ENCODE measurements around the gene STUB1. TPM values are rescaled to one million over a fixed set of nuclear protein-coding genes. Genes with fewer than 3 reads are reported as not detected.

The STUB1 gene
- total RNA-seq, 4 donors from 2014 or later = 51.9 to 190 (median 134) TPM

DNA sequence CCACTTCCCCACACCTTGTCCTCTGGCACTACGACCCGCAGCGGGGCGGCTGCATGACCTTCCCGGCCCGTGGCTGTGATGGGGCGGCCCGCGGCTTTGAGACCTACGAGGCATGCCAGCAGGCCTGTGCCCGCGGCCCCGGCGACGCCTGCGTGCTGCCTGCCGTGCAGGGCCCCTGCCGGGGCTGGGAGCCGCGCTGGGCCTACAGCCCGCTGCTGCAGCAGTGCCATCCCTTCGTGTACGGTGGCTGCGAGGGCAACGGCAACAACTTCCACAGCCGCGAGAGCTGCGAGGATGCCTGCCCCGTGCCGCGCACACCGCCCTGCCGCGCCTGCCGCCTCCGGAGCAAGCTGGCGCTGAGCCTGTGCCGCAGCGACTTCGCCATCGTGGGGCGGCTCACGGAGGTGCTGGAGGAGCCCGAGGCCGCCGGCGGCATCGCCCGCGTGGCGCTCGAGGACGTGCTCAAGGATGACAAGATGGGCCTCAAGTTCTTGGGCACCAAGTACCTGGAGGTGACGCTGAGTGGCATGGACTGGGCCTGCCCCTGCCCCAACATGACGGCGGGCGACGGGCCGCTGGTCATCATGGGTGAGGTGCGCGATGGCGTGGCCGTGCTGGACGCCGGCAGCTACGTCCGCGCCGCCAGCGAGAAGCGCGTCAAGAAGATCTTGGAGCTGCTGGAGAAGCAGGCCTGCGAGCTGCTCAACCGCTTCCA, 46.7 kb upstream of the STUB1 start:
- intact Hi-C loops (cut with DNase I; ENCODE audit: low total_unique reads) = no loop called here
- in situ Hi-C loops (cut with MboI; ENCODE audit: low pct_ligation_motif_present in 1 of 4, low pct_unique_long_range_greater_than_20kb in 1 of 4, low sequenced_read_pairs in 3 of 4) = no loop called here
- WGBS, 2 donors (ENCODE audit: low coverage in 1 of 2) = 98 to 100% methylated on average over 2 to 64 of the region's 74 CpGs
- no peak for TF ChIP-seq POLR2A (IDR thresholded peaks at IDR 0.05)
- TF ChIP-seq POLR2AphosphoS5 (IDR thresholded peaks at IDR 0.05) = no peak
- TF ChIP-seq, protein P1, sequence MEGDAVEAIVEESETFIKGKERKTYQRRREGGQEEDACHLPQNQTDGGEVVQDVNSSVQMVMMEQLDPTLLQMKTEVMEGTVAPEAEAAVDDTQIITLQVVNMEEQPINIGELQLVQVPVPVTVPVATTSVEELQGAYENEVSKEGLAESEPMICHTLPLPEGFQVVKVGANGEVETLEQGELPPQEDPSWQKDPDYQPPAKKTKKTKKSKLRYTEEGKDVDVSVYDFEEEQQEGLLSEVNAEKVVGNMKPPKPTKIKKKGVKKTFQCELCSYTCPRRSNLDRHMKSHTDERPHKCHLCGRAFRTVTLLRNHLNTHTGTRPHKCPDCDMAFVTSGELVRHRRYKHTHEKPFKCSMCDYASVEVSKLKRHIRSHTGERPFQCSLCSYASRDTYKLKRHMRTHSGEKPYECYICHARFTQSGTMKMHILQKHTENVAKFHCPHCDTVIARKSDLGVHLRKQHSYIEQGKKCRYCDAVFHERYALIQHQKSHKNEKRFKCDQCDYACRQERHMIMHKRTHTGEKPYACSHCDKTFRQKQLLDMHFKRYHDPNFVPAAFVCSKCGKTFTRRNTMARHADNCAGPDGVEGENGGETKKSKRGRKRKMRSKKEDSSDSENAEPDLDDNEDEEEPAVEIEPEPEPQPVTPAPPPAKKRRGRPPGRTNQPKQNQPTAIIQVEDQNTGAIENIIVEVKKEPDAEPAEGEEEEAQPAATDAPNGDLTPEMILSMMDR (IDR thresholded peaks at IDR 0.05) = no peak
- no peak for TF ChIP-seq EP300 (IDR thresholded peaks at IDR 0.05; ENCODE audit: low read depth)
- H3K27me3 ChIP-seq = no peaks in the 10 kb centered on the region
- no peak for DNase-seq
- H3K4me3 ChIP-seq = no peak overlapping the region
- H3K4me1 ChIP-seq = peaks cover 11 to 33% (median 28%) of the 10 kb centered on the region in 4 donors
- H3K36me3 ChIP-seq = no peaks in the 10 kb centered on the region
- H3K9me3 ChIP-seq = no peaks in the 10 kb centered on the region
- no peak overlapping the region for H3K27ac ChIP-seq

GRCh38 chr16:634051-634670, 46.0 kb upstream of the STUB1 start:
- intact Hi-C loops (cut with DNase I; ENCODE audit: low total_unique reads) = no loop called here
- no peak overlapping the region for H3K27ac ChIP-seq
- TF ChIP-seq, protein P1 (IDR thresholded peaks at IDR 0.05) = no peak
- TF ChIP-seq EP300 (IDR thresholded peaks at IDR 0.05; ENCODE audit: low read depth) = no peak
- TF ChIP-seq POLR2AphosphoS5 (IDR thresholded peaks at IDR 0.05) = no peak
- no peak for TF ChIP-seq POLR2A (IDR thresholded peaks at IDR 0.05)
- DNase-seq = no peak
- H3K9me3 ChIP-seq = no peaks in the 10 kb centered on the region
- no peak overlapping the region for H3K4me3 ChIP-seq
- no peaks in the 10 kb centered on the region for H3K36me3 ChIP-seq
- H3K4me1 ChIP-seq = peaks cover 11 to 33% (median 28%) of the 10 kb centered on the region in 4 donors
- H3K27me3 ChIP-seq = no peaks in the 10 kb centered on the region
- in situ Hi-C loops (cut with MboI; ENCODE audit: low pct_ligation_motif_present in 1 of 4, low pct_unique_long_range_greater_than_20kb in 1 of 4, low sequenced_read_pairs in 3 of 4) = no loop called here
- 89% methylated on average over 22 of the region's 22 CpGs; no CpG with 5 or more reads in 1 of the 2 donors for WGBS, 2 donors (ENCODE audit: low coverage in 1 of 2)

- no peak for DNase-seq
- in situ Hi-C loops (cut with MboI; ENCODE audit: low pct_ligation_motif_present in 1 of 4, low pct_unique_long_range_greater_than_20kb in 1 of 4, low sequenced_read_pairs in 3 of 4) = no loop called here
- Histone ChIP-seq H3K27me3 (no peaks in the 10 kb centered on the region), H3K36me3 (no peaks in the 10 kb centered on the region), H3K4me1 (peaks cover 11 to 29% (median 28%) of the 10 kb centered on the region in 4 donors), H3K4me3 (peak overlapping the region in 1 of 4 donors; percentile 77), H3K27ac (no peak overlapping the region), H3K9me3 (no peaks in the 10 kb centered on the region)
- TF ChIP-seq EP300 (IDR thresholded peaks at IDR 0.05; ENCODE audit: low read depth) = no peak
- TF ChIP-seq POLR2AphosphoS5 (IDR thresholded peaks at IDR 0.05) = no peak
- TF ChIP-seq, protein P1 (IDR thresholded peaks at IDR 0.05) = no peak
- TF ChIP-seq POLR2A (IDR thresholded peaks at IDR 0.05) = no peak
- intact Hi-C loops (cut with DNase I; ENCODE audit: low total_unique reads) = no loop called here
- WGBS, 2 donors (ENCODE audit: low coverage in 1 of 2) = 76% methylated on average over 7 of the region's 7 CpGs; no CpG with 5 or more reads in 1 of the 2 donors
Measured at GRCh38 chr16:634996-635395, 45.2 kb upstream of the STUB1 start.

DNA sequence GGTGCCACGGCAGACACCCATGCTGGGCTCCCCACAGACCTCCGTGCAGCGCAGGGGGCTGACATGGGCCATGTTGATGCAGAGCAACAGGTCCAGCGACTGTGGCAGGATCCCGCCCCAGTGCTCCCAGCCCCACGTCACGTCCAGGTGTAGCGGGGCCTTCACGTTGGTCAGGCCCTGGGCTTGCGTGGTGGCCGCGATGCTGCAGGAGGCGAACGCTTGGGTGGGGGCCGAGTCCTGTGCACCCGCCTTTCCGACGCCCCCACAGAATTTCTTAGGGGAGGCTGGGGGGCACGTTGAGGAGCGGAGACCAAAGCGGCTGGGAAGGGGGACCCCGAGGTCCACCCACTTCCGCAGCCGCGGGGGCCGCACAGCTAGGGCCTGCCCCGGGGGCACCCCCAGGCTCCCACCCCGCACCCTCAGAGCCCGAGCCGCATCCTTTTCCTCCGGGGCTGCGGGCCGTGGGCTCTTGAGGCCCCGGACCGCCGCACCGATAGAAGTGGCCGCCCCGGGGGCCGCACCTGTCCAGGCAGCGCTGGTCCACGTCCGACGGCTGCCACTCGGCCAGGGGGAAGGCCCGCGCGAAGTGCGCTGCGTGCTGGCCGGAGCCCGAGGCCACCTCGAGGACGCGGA, 44.5 kb upstream of the STUB1 start:
- TF ChIP-seq POLR2AphosphoS5 (IDR thresholded peaks at IDR 0.05) = no peak
- TF ChIP-seq EP300 (IDR thresholded peaks at IDR 0.05; ENCODE audit: low read depth) = no peak
- TF ChIP-seq, protein P1 (IDR thresholded peaks at IDR 0.05) = no peak
- no peak for TF ChIP-seq POLR2A (IDR thresholded peaks at IDR 0.05)
- H3K27me3 ChIP-seq = no peaks in the 10 kb centered on the region
- H3K36me3 ChIP-seq = no peaks in the 10 kb centered on the region
- in situ Hi-C loops (cut with MboI; ENCODE audit: low pct_ligation_motif_present in 1 of 4, low pct_unique_long_range_greater_than_20kb in 1 of 4, low sequenced_read_pairs in 3 of 4) = no loop called here
- 3% methylated on average over 41 of the region's 55 CpGs; no CpG with 5 or more reads in 1 of the 2 donors for WGBS, 2 donors (ENCODE audit: low coverage in 1 of 2)
- H3K27ac ChIP-seq = peak overlapping the region; percentile 96 to 100 (median 98)
- intact Hi-C loops (cut with DNase I; ENCODE audit: low total_unique reads) = loop anchor here (1.0 kb wide), 1 partner anchor 46 kb away; no protein-coding TSS in a partner anchor
- DNase-seq = no peak
- peak overlapping the region; percentile 73 to 94 (median 79) for H3K4me3 ChIP-seq
- peaks cover 11 to 25% (median 24%) of the 10 kb centered on the region in 4 donors for H3K4me1 ChIP-seq
- no peaks in the 10 kb centered on the region for H3K9me3 ChIP-seq

Data from transverse colon (tissue), 4 donors.